HepG2 (cell line): ENCODE data around the gene CHPF. TPM values are rescaled to one million over a fixed set of nuclear protein-coding genes. Genes with fewer than 3 reads are reported as not detected.

ENCODE experiments used
- ATF7 ChIP-seq, 2 experiments: fragments of 450-650 bp in 1 of 2; sonication (generic) in 1 of 2; formaldehyde crosslinking in 1 of 2; IDR thresholded peaks; 2 replicates each; pipeline versions ENCODE4 v1.4.0 to v1.6.1; 2016 to 2020; ENCODE audit warnings: antibody characterized with exemption in 1 of 2, mild to moderate bottlenecking in 1 of 2, missing genetic modification reagents in 1 of 2
- CCAR2 ChIP-seq: fragments of 200-400 bp; formaldehyde crosslinking; optimal IDR thresholded peaks from 2 replicates; pipeline ENCODE3; 2018; ENCODE audit warnings: low read depth, mild to moderate bottlenecking, low read length, moderate library complexity
- CHCHD3 ChIP-seq: sonication (generic); formaldehyde crosslinking; IDR thresholded peaks from 2 replicates; pipeline ENCODE4 v1.8.0; 2022; ENCODE audit warnings: mild to moderate bottlenecking, missing genetic modification reagents, moderate library complexity
- CSRNP2 ChIP-seq: sonication (generic); formaldehyde crosslinking; conservative IDR thresholded peaks from 2 replicates; pipeline ENCODE4 v1.8.0; 2022; ENCODE audit warnings: low read depth, missing genetic modification reagents
- ELF1 ChIP-seq: sonication (generic); formaldehyde crosslinking; IDR thresholded peaks from 2 replicates; pipeline ENCODE4 v1.4.0; 2020; ENCODE audit warnings: missing genetic modification reagents
- FOXO4 ChIP-seq: sonication (generic); formaldehyde crosslinking; conservative IDR thresholded peaks from 2 replicates; pipeline ENCODE4 v1.8.1; 2023; ENCODE audit warnings: missing genetic modification reagents
- MED1 ChIP-seq: sonication (generic); formaldehyde crosslinking; IDR thresholded peaks from 2 replicates; pipeline ENCODE4 v1.4.0; 2020; ENCODE audit warnings: missing genetic modification reagents
- PRMT3 ChIP-seq: sonication (generic); formaldehyde crosslinking; IDR thresholded peaks from 2 replicates; pipeline ENCODE4 v1.8.1; 2022; ENCODE audit warnings: low read depth, mild to moderate bottlenecking, moderate library complexity, missing genetic modification reagents, borderline replicate concordance
- SIX1 ChIP-seq: sonication (generic); formaldehyde crosslinking; IDR thresholded peaks from 2 replicates; pipeline ENCODE4 v1.4.0; 2020; ENCODE audit warnings: missing genetic modification reagents, borderline replicate concordance
- polyA plus RNA-seq, 8 experiments: library from polyadenylated mRNA; depleted of rRNA in 3 of 8; stranded (reverse) in 7 of 8; unstranded in 1 of 8; fragments of >200 nt; fragmentation: Illumina TruSeq in 4 of 8; extraction: Trizol in 4 of 8; gene quantifications; 2 replicates each; pipeline versions ENCODE4 v1.2.1 to v1.2.3, GENCODE V29; 2011 to 2016; ENCODE audit warnings: low read depth in 4 of 8, missing spikeins in 1 of 8, mixed read lengths in 1 of 8; ENCODE audit not compliant: insufficient read depth in 1 of 8
- total RNA-seq, 5 experiments: library from RNA; depleted of rRNA; stranded (reverse); fragments of >200 nt; fragmentation: Illumina TruSeq; extraction: Trizol; gene quantifications; 2 replicates each; pipeline ENCODE4 v1.2.3, GENCODE V29; 2016; ENCODE audit warnings: low read depth in 1 of 5

The CHPF gene
- total and polyA plus RNA-seq, 2 of the 13 experiments (the other 11 are each of a cell fraction or from before 2014, with no cell fraction given): 79.6 to 111 TPM

- no peak for TF ChIP-seq CSRNP2
- 0 out of 2 replicates have a peak, but pooled peaks have one; percentile 10 for TF ChIP-seq SIX1 (CRISPR knock-in tag)
- TF ChIP-seq ATF7 (IDR thresholded peaks at IDR 0.05): no peak
- 0 out of 2 replicates have a peak, but pooled peaks have one; percentile 20 for TF ChIP-seq ATF7 (CRISPR knock-in tag; IDR thresholded peaks at IDR 0.05)
- peak; percentile 24; the same call in 1 of the 2 replicates for TF ChIP-seq MED1
- 0 out of 2 replicates have a peak, but pooled peaks have one; percentile 0 for TF ChIP-seq FOXO4 (CRISPR knock-in tag)
- no peak for TF ChIP-seq CCAR2
- peak; percentile 29; the same call in 1 of the 2 replicates for TF ChIP-seq ELF1 (CRISPR knock-in tag)
- peak; percentile 73; the same call in 1 of the 2 replicates for TF ChIP-seq PRMT3 (CRISPR knock-in tag)
- TF ChIP-seq CHCHD3 (CRISPR knock-in tag): no peak
Observed at GRCh38 chr2:219497495-219498279, 45.9 kb downstream of the CHPF start (continued).
